Cortex of kidney (tissue), 1 donor: ENCODE results near the gene PDIK1L.
"Not testable (repeated sequence)": the region's sequence is repeated elsewhere in the genome, so short reads cannot be mapped to it uniquely, and the experiment has no call there.

Source experiments
- DNase-seq: peaks from one replicate; lab custom pipeline; 2025; lab: John Stamatoyannopoulos, UW

Gene PDIK1L

GRCh38 chr1:26090893-26091292 lies 20.7 kb upstream of the PDIK1L start:
- no peak for DNase-seq

DNA sequence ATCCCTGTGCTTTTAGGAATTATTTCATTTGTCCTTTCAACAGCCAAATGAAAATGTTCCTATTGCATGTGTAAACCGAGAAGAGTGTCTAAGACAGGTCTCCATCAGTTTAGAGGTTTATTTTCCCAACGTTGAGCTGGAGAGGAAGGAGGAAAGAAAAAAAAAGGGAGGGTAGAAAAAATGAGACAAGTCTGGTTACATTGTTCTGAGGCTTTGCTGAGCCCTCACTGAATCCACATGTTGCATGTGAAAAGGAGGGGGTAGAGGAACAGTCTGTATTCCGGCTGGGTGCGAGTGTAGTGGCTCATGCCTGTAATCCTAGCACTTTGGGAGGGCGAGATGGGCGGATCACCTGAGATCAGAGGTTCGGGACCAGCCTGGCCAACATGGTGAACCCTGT lies 19.2 kb upstream of the PDIK1L start:
- DNase-seq = no peak

- not testable (repeated sequence) for DNase-seq
Observed at GRCh38 chr1:26093569-26093968, 18.1 kb upstream of the PDIK1L start.

DNA sequence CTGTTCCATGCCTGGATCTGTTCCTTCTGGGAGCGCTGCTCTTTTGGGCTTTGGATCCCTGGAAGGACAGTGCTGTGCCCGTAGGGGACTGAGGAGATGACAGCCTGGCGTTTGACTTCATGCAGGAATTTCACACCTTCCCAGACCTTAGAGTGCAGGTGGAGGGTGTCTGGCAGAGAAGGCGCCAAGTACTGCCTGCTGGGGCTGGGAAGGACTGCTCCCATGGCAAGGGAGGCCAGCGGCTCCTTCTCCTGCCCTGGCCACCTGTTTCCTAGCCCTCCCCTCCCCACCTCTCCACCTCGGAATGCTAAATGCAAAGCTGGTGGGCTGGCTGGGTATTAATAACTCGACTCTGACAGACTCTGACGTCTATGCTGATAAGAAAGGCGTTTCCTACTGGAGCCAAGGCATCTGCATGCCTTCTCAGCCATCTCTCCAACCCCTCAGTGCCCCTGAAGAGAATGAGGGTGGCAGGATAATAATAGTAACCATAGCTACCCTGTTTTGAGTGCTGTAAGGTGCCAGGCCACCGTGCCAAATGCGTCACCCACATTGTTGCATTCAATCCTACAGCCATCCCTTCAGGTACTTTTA lies 17.5 kb upstream of the PDIK1L start:
- no peak for DNase-seq

GRCh38 chr1:26094677-26095383 lies 16.8 kb upstream of the PDIK1L start:
- DNase-seq = no peak

GRCh38 chr1:26096471-26096870 lies 15.2 kb upstream of the PDIK1L start:
- DNase-seq = no peak

- DNase-seq = no peak
Observed at GRCh38 chr1:26097696-26098095, 13.9 kb upstream of the PDIK1L start.

DNA sequence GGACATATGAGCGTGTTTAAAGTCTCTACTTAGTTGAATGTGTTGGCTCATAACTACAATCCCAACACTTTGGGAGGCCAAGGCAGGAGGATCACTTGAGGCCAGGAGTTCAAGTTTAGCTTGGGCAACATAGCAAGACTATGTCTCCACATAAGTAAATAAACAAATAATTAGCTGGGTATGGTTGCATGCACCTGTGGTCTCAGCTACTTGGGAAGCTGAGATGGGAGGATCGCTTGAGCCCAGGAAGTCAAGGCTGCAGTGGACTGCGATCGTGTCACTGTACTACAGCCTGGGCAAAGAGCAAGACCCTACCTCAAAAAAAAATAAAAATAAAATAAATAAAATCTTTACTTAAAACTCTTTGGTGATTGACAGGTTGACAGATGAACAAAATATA lies 13.0 kb upstream of the PDIK1L start:
- no peak for DNase-seq

- DNase-seq = no peak
Observed at GRCh38 chr1:26099780-26100179, 11.8 kb upstream of the PDIK1L start.

GRCh38 chr1:26100204-26100603 lies 11.4 kb upstream of the PDIK1L start:
- not testable (repeated sequence) for DNase-seq

DNA sequence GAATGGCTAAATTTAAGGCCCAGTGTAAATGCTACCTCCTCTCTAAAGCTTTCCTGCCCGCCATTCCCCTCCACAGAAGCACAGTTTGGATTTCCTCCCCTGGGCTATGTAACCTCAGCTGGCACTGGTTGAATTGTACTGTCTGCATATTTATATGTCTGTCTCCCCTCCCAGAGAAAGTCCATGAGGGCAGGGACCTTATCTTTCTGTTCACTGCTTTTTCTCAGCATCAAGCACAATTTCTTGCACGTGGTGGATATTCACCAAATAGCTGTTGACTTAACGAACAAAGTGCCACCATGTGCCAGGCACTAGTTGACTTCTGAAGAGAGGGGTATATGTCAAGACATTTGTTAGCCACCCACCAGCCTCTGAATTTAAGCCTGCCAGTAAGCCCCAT lies 9.5 kb upstream of the PDIK1L start:
- DNase-seq = no peak

DNA sequence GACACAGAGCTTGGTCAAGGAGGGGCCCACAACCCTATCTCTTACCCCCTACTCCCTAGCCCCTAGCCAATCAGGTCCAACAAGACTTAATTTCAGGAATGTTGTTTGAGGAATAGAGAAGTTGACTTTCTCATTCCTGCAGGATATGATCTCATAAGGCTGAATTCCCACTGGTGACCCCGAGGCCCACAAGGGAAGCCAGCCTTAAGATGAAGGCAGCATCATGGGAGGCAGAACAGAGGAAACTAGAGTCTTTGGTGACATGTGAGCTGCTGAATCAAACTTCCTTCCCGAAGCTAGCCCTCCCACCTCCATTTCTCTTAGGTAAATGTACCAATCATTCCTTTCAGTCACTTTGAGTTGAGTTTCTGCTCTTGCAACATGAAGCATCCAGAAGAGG lies 9.1 kb upstream of the PDIK1L start:
- no peak for DNase-seq

- DNase-seq = not testable (repeated sequence)
Observed at GRCh38 chr1:26105226-26105548, 6.4 kb upstream of the PDIK1L start.

GRCh38 chr1:26109229-26110164 lies 2.1 kb upstream of the PDIK1L start:
- no peak for DNase-seq

DNA sequence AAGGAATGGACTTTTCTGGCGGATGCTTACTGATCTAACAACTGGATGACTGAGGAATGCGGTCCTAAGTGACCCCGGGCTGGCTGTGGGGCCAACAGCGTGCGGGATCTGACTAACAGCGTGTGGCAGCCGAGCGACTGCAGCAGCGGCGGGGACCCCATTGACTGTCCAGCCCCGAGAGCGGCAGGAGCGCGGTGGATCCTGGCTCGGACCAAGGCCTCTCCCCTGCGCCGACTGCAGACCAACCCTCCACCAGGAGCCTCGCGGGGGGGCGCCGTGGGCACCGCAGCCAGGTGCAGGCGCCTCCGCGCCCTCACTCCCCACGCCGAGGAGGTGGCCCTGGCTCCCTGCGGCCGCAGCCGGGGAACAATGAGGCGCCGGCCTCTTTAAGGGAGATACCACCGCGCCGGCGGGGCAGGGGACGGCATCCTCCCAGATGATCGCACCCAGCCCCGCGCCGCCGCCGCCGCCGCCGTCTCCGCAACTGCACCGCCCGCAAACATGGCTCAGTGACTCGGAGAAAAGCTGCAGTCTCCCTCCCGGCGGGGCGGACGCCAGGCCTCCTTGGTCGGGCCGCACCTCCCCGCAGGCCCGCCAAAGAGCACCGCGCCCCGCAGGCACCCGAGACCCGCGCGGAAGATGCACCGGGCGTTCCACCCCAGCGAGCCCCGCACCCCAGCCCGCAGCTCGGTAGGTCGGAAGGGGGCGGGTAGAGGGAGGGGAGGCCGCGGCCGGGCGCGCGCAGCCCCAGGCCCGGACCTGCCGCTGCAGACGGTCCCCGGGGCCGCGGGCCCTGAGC lies 694 bp upstream of the PDIK1L start:
- no peak for DNase-seq

DNA sequence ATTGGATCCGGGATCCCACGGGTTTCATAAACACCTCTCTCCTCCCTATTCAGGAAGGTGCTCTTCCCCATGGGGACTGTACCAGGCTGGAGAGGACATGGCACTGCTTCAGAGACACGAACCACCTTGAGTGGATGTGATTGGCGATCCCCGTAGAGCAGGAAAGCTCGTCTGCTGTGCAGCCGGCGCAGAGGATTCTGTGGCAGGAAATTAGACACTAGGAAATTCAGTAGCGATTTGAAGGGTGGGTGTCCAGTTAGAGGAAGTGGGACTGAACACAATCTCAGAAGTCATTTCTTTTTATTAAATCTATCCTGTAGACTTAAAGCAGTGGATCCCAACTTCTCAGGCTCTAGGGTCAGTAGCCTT lies 767 bp downstream of the PDIK1L start:
- DNase-seq = no peak

DNA sequence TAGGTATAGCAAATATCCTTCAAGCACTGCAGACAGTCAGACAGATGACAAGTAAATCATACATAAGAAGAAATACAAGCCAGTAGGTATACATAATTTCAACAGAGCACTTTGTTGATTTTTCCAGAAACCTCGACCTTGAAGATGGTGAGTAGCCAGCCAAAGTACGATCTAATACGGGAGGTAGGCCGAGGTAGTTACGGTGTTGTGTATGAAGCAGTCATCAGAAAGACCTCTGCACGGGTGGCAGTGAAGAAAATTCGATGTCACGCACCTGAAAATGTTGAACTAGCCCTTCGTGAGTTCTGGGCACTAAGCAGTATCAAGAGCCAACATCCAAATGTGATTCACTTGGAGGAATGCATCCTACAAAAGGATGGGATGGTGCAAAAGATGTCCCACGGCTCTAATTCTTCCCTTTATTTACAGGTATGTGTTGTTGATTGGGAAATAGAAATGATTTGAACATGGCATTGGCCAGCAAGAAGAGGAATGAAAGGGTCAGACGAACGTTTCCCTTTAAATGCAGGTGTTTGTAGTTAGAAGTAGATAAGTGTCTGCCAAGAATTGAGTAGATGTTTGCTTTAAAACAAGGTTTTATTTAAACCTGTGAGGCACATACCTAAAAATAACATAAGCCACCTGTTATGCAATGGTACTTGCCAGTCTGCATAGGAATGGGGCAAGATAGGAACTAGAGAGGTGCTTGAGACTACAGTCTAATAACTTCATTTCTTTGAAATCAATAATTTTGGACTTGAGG lies 2.7 kb downstream of the PDIK1L start:
- no peak for DNase-seq

- DNase-seq = no peak
Observed at GRCh38 chr1:26119892-26120608, 8.4 kb downstream of the PDIK1L start.

- no peak for DNase-seq
Observed at GRCh38 chr1:26121854-26122773, 10.5 kb downstream of the PDIK1L start.
